Bronchial epithelial cell (primary cell): ENCODE results near the gene ZBTB22. TPM values are rescaled to one million over a fixed set of nuclear protein-coding genes. Genes with fewer than 3 reads are reported as not detected.

Experiments
- DNase-seq: peaks from one replicate; pipeline ENCODE4 v3.0.0-alpha.2; 2010; ENCODE audit warnings: low read depth
- FAIRE-seq: peaks from 2 replicates; lab custom pipeline; 2011; peaks lifted over from hg19 to GRCh38; lab: Jason Lieb, UNC
- H3K27me3 ChIP-seq: 2 replicates; pipeline ENCODE4 v1.5.1; 2011; ENCODE audit warnings: low read length; ENCODE audit not compliant: control insufficient read depth, insufficient read depth
- H3K36me3 ChIP-seq: 2 replicates; pipeline ENCODE4 v1.5.1; 2011; ENCODE audit warnings: low read length; ENCODE audit not compliant: control insufficient read depth, insufficient read depth
- H3K4me3 ChIP-seq: 2 replicates; pipeline ENCODE4 v1.5.1; 2011; ENCODE audit warnings: mild to moderate bottlenecking, low read depth, low read length, control low read depth
- CTCF ChIP-seq: IDR thresholded peaks from 2 replicates; pipeline ENCODE4 v1.5.1; 2011; ENCODE audit warnings: mild to moderate bottlenecking, moderate library complexity, low read length, control low read depth, inconsistent platforms; ENCODE audit not compliant: insufficient read depth, severe bottlenecking
- total RNA-seq: library from RNA; depleted of rRNA; stranded (reverse); fragments of >200 nt; gene quantifications from 2 replicates; pipeline ENCODE4 v1.2.1, GENCODE V29; 2014

ZBTB22 gene
- total RNA-seq, 1 donor from 2014 or later = 13.2 TPM

- Histone ChIP-seq H3K36me3 (peaks cover 42% of the 10 kb centered on the region), H3K4me3 (peak overlapping the region; percentile 81), H3K27me3 (no peaks in the 10 kb centered on the region)
- DNase-seq = no peak
- FAIRE-seq = no peak
- TF ChIP-seq CTCF = peak; percentile 1
Observed at GRCh38 chr6:33271117-33271467, 46.5 kb downstream of the ZBTB22 start.

Other genes with a start within 250 kb of the ZBTB22 start
- 0.26 and 1.1 TPM in 2 replicates for gene HLA-DPA1, start 244.1 kb downstream of the ZBTB22 start, total RNA-seq
- 0.53 TPM in 1 of 2 replicates, not detected in the other for gene HLA-DPB1, start 241.8 kb downstream of the ZBTB22 start, total RNA-seq
- under 0.01 TPM in 2 replicates for gene COL11A2, start 125.3 kb downstream of the ZBTB22 start, total RNA-seq
- 13.2 and 15.3 TPM in 2 replicates for gene RXRB, start 117.1 kb downstream of the ZBTB22 start, total RNA-seq
- gene SLC39A7, start 116.9 kb downstream of the ZBTB22 start, total RNA-seq = 90.4 and 94.0 TPM in 2 replicates
- gene HSD17B8, start 113.1 kb downstream of the ZBTB22 start, total RNA-seq = 59.8 and 76.4 TPM in 2 replicates
- 43.4 and 50.7 TPM in 2 replicates for gene RING1, start 109.2 kb downstream of the ZBTB22 start, total RNA-seq
- gene VPS52, start 45.9 kb downstream of the ZBTB22 start, total RNA-seq = 22.1 and 32.5 TPM in 2 replicates
- 9,289 and 12,112 TPM in 2 replicates for gene RPS18, start 45.7 kb downstream of the ZBTB22 start, total RNA-seq
- 3.9 and 16.9 TPM in 2 replicates for gene B3GALT4, start 40.6 kb downstream of the ZBTB22 start, total RNA-seq
- 59.5 and 132 TPM in 2 replicates for gene WDR46, start 28.5 kb downstream of the ZBTB22 start, total RNA-seq
- gene PFDN6, start 28.1 kb downstream of the ZBTB22 start, total RNA-seq = 61.7 and 64.5 TPM in 2 replicates
- gene RGL2, start 18.8 kb downstream of the ZBTB22 start, total RNA-seq = 22.6 and 27.7 TPM in 2 replicates
- 11.6 and 24.3 TPM in 2 replicates for gene TAPBP, start 3.7 kb downstream of the ZBTB22 start, total RNA-seq
- 27.4 and 53.1 TPM in 2 replicates for gene DAXX, start 5.2 kb upstream of the ZBTB22 start, total RNA-seq
- 0.26 TPM in 2 replicates for gene KIFC1, start 74.1 kb upstream of the ZBTB22 start, total RNA-seq
- gene PHF1, start 93.3 kb upstream of the ZBTB22 start, total RNA-seq = 7.6 and 13.2 TPM in 2 replicates
- gene CUTA, start 100.4 kb upstream of the ZBTB22 start, total RNA-seq = 37.1 and 42.5 TPM in 2 replicates
- 0.79 and 0.90 TPM in 2 replicates for gene SYNGAP1, start 102.3 kb upstream of the ZBTB22 start, total RNA-seq
- 5.9 and 6.3 TPM in 2 replicates for gene ZBTB9, start 136.8 kb upstream of the ZBTB22 start, total RNA-seq